H9 (cell line): ENCODE results near the gene SURF1. TPM values are rescaled to one million over a fixed set of nuclear protein-coding genes. Genes with fewer than 3 reads are reported as not detected.

Experiments used
- DNase-seq: peaks from one replicate; pipeline ENCODE4 v3.0.0-alpha.2; 2017
- H2AFZ ChIP-seq: one replicate; pipeline ENCODE4 v1.6.1; 2013; ENCODE audit warnings: mild to moderate bottlenecking, low read length, control low read depth, moderate library complexity
- H2AK5ac ChIP-seq: 2 replicates; pipeline ENCODE4 v1.6.1; 2013; ENCODE audit warnings: low read length, control low read depth, mixed read lengths; ENCODE audit not compliant: insufficient read length
- H2BK120ac ChIP-seq: one replicate; pipeline ENCODE4 v1.6.1; 2013; ENCODE audit warnings: low read depth, mild to moderate bottlenecking, low read length, control low read depth, inconsistent platforms; ENCODE audit not compliant: poor library complexity, severe bottlenecking
- H2BK12ac ChIP-seq: 2 replicates; pipeline ENCODE4 v1.6.1; 2013; ENCODE audit warnings: low read length, control low read depth, mixed read lengths, low read depth; ENCODE audit not compliant: insufficient read length
- H2BK15ac ChIP-seq: 2 replicates; pipeline ENCODE4 v1.6.1; 2013; ENCODE audit warnings: low read depth, low read length, control low read depth
- H2BK20ac ChIP-seq: one replicate; pipeline ENCODE4 v1.6.1; 2013; ENCODE audit warnings: low read depth, mild to moderate bottlenecking, low read length, control low read depth, inconsistent platforms; ENCODE audit not compliant: poor library complexity, severe bottlenecking
- H2BK5ac ChIP-seq: 2 replicates; pipeline ENCODE4 v1.6.1; 2013; ENCODE audit warnings: low read length, control low read depth, mixed read lengths; ENCODE audit not compliant: insufficient read length
- H3K14ac ChIP-seq: 2 replicates; pipeline ENCODE4 v1.6.1; 2013; ENCODE audit warnings: low read length, control low read depth; ENCODE audit not compliant: insufficient read depth
- H3K18ac ChIP-seq: 2 replicates; pipeline ENCODE4 v1.6.1; 2013; ENCODE audit warnings: low read depth, mild to moderate bottlenecking, mixed read lengths, low read length, control low read depth; ENCODE audit not compliant: insufficient read length
- H3K23ac ChIP-seq: 2 replicates; pipeline ENCODE4 v1.6.1; 2013; ENCODE audit warnings: low read length, control low read depth, mixed read lengths, low read depth; ENCODE audit not compliant: insufficient read length
- H3K23me2 ChIP-seq: 2 replicates; pipeline ENCODE4 v1.6.1; 2013; ENCODE audit warnings: low read depth, mild to moderate bottlenecking, mixed read lengths, low read length, control low read depth; ENCODE audit not compliant: insufficient read length, poor library complexity, severe bottlenecking
- H3K27ac ChIP-seq: 2 replicates; pipeline ENCODE4 v1.5.1; 2013; ENCODE audit warnings: low read length, control low read depth, mixed read lengths, low read depth; ENCODE audit not compliant: insufficient read length
- H3K27me3 ChIP-seq: 2 replicates; pipeline ENCODE4 v1.6.1; 2013; ENCODE audit warnings: low read length, control low read depth, inconsistent platforms; ENCODE audit not compliant: insufficient read depth
- H3K4ac ChIP-seq: 2 replicates; pipeline ENCODE4 v1.6.1; 2013; ENCODE audit warnings: low read depth, mild to moderate bottlenecking, control low read depth, inconsistent platforms, low read length, moderate library complexity
- H3K4me1 ChIP-seq: 2 replicates; pipeline ENCODE4 v1.6.1; 2013; ENCODE audit warnings: low read length, control low read depth, inconsistent platforms; ENCODE audit not compliant: insufficient read depth
- H3K4me2 ChIP-seq: 2 replicates; pipeline ENCODE4 v1.6.1; 2013; ENCODE audit warnings: low read length, control low read depth, mixed read lengths; ENCODE audit not compliant: insufficient read length, insufficient read depth
- H3K56ac ChIP-seq: 2 replicates; pipeline ENCODE4 v1.6.1; 2013; ENCODE audit warnings: low read depth, mild to moderate bottlenecking, mixed read lengths, low read length, control low read depth; ENCODE audit not compliant: insufficient read length
- H3K79me1 ChIP-seq: 2 replicates; pipeline ENCODE4 v1.6.1; 2013; ENCODE audit warnings: low read depth, mild to moderate bottlenecking, moderate library complexity, low read length, control low read depth, inconsistent platforms; ENCODE audit not compliant: insufficient read depth, poor library complexity, severe bottlenecking
- H3K79me2 ChIP-seq: 2 replicates; pipeline ENCODE4 v1.6.1; 2013; ENCODE audit warnings: low read length, control low read depth, inconsistent platforms; ENCODE audit not compliant: insufficient read depth
- H3K9ac ChIP-seq: 2 replicates; pipeline ENCODE4 v1.6.1; 2013; ENCODE audit warnings: low read length, control low read depth, mixed read lengths; ENCODE audit not compliant: insufficient read length; ENCODE audit errors: extremely low read depth
- H3K9me3 ChIP-seq: one replicate; pipeline ENCODE4 v1.6.1; 2013; ENCODE audit warnings: low read depth, low read length, inconsistent platforms; ENCODE audit not compliant: control insufficient read depth
- H3T11ph ChIP-seq: one replicate; pipeline ENCODE4 v1.6.1; 2013; ENCODE audit warnings: mild to moderate bottlenecking, low read length, control low read depth, inconsistent platforms
- H4K20me1 ChIP-seq: one replicate; pipeline ENCODE4 v1.6.1; 2013; ENCODE audit not compliant: control insufficient read depth, insufficient read length, insufficient read depth
- H4K5ac ChIP-seq: 2 replicates; pipeline ENCODE4 v1.6.1; 2013; ENCODE audit warnings: low read depth, mild to moderate bottlenecking, mixed read lengths, low read length, control low read depth; ENCODE audit not compliant: insufficient read length
- H4K8ac ChIP-seq: replicated peaks from 2 replicates; pipeline ENCODE4 v1.6.1; 2013; ENCODE audit warnings: low read length, control low read depth, mixed read lengths, low read depth; ENCODE audit not compliant: insufficient read length
- H4K91ac ChIP-seq: 2 replicates; pipeline ENCODE4 v1.6.1; 2013; ENCODE audit warnings: low read depth, mild to moderate bottlenecking, moderate library complexity, mixed read lengths, low read length, control low read depth; ENCODE audit not compliant: insufficient read length
- H3K27ac Mint-ChIP-seq, 3 experiments: 2 replicates in 2 of 3; 3 replicates in 1 of 3; pipeline ENCODE4 v1.8.0; 2020 to 2021; ENCODE audit warnings: mixed read lengths in 3 of 3, mild to moderate bottlenecking in 1 of 3, moderate library complexity in 1 of 3
- H3K27me3 Mint-ChIP-seq: 2 replicates; pipeline ENCODE4 v1.8.0; 2021; ENCODE audit warnings: low read depth, mild to moderate bottlenecking, moderate library complexity, mixed read lengths
- H3K36me3 Mint-ChIP-seq, 3 experiments: 2 replicates in 2 of 3; 3 replicates in 1 of 3; pipeline ENCODE4 v1.8.0; 2020 to 2021; ENCODE audit warnings: low read depth in 3 of 3, mixed read lengths in 3 of 3; ENCODE audit not compliant: insufficient read depth in 1 of 3
- H3K4me1 Mint-ChIP-seq, 2 experiments: 2 replicates each; pipeline ENCODE4 v1.8.0; 2020; ENCODE audit warnings: mixed read lengths in 2 of 2
- H3K4me3 Mint-ChIP-seq, 2 experiments: 2 replicates in 1 of 2; 3 replicates in 1 of 2; pipeline ENCODE4 v1.8.0; 2020 to 2021; ENCODE audit warnings: mild to moderate bottlenecking in 2 of 2, mixed read lengths in 2 of 2, moderate library complexity in 1 of 2
- H3K9me3 Mint-ChIP-seq, 2 experiments: 2 replicates in 1 of 2; 3 replicates in 1 of 2; pipeline ENCODE4 v1.8.0; 2020; ENCODE audit warnings: mild to moderate bottlenecking in 2 of 2, mixed read lengths in 2 of 2, moderate library complexity in 1 of 2
- WGBS: extraction: QIAGEN DNeasy Blood & Tissue Kit; methylation state at CpG from one replicate; pipeline ENCODE4 v1.1.7; 2013; ENCODE audit warnings: missing lambda C conversion rate, low lambda C conversion rate, mixed read lengths; ENCODE audit not compliant: insufficient read length; ENCODE audit errors: extremely low coverage; 5-methylcytosine and 5-hydroxymethylcytosine counted together
- total RNA-seq: library from RNA; stranded (reverse); gene quantifications from 2 replicates; pipeline ENCODE4 v1.2.1, GENCODE V29; 2021
- TF ChIP-seq, protein P1 (sequence below): fragments of 200-600 bp; sonication (generic); conservative IDR thresholded peaks from 3 replicates; pipeline ENCODE4 v1.8.0; 2021; ENCODE audit warnings: antibody characterized with exemption, mild to moderate bottlenecking

Gene SURF1
- total RNA-seq, 1 experiment from 2014 or later: 43.3 TPM

DNA sequence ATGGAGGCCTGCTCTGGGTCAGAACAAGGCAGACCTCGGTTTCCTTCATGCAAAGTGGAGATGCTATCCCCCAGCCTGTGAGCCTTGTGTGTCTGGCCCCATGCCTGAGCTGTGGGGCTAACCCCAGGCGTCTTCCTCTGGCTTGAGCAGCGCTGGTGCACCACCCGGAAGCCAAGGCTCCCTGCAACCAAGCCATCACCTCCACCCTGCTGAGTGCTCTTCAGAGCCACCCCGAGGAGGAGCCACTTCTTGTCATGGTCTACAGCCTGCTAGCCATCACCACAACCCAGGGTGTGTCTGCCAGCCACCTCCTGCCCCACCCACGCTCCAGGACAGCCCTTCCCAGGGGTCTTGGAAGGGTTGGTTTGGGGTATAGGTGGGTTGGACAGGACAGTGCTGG, 45.3 kb upstream of the SURF1 start:
- Histone ChIP-seq H4K8ac (no peak overlapping the region), H3K27ac (no peak overlapping the region), H3K9me3 (no peaks in the 10 kb centered on the region), H2BK12ac (no peak overlapping the region), H3K18ac (no peak overlapping the region), H4K5ac (no peak overlapping the region), H3K27me3 (no peaks in the 10 kb centered on the region), H3K4me2 (no peak overlapping the region), H3K4ac (no peak overlapping the region), H2BK120ac (no peak overlapping the region), H4K91ac (no peak overlapping the region), H2AK5ac (no peak overlapping the region), H3K79me2 (no peaks in the 10 kb centered on the region), H2AFZ (no peak overlapping the region), H3K23ac (no peak overlapping the region), H3K14ac (no peak overlapping the region), H3K23me2 (no peaks in the 10 kb centered on the region), H3K56ac (no peak overlapping the region), H3K9ac (no peak overlapping the region), H3K4me1 (no peaks in the 10 kb centered on the region), H4K20me1 (no peaks in the 10 kb centered on the region), H2BK15ac (no peak overlapping the region), H3K79me1 (no peaks in the 10 kb centered on the region), H2BK5ac (no peak overlapping the region), H3T11ph (no peak overlapping the region), H2BK20ac (no peak overlapping the region)
- H3K27ac Mint-ChIP-seq: no peak overlapping the region
- peaks cover 0 to 3% of the 10 kb centered on the region in 2 experiments; a peak in 1 of 4 replicates for H3K4me1 Mint-ChIP-seq
- no peak overlapping the region for H3K4me3 Mint-ChIP-seq
- no peak for DNase-seq
- peaks cover 11% of the 10 kb centered on the region for H3K27me3 Mint-ChIP-seq
- WGBS: no CpG with 5 or more reads among the region's 6 CpGs
- H3K36me3 Mint-ChIP-seq: peaks cover 13 to 23% (median 22%) of the 10 kb centered on the region in 3 experiments; a peak in 6 of 7 replicates
- no peaks in the 10 kb centered on the region for H3K9me3 Mint-ChIP-seq
- TF ChIP-seq, protein P1, sequence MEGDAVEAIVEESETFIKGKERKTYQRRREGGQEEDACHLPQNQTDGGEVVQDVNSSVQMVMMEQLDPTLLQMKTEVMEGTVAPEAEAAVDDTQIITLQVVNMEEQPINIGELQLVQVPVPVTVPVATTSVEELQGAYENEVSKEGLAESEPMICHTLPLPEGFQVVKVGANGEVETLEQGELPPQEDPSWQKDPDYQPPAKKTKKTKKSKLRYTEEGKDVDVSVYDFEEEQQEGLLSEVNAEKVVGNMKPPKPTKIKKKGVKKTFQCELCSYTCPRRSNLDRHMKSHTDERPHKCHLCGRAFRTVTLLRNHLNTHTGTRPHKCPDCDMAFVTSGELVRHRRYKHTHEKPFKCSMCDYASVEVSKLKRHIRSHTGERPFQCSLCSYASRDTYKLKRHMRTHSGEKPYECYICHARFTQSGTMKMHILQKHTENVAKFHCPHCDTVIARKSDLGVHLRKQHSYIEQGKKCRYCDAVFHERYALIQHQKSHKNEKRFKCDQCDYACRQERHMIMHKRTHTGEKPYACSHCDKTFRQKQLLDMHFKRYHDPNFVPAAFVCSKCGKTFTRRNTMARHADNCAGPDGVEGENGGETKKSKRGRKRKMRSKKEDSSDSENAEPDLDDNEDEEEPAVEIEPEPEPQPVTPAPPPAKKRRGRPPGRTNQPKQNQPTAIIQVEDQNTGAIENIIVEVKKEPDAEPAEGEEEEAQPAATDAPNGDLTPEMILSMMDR: no peak
